GM18873 (cell line): Measurements from ENCODE around the gene LRIG2.
"Not testable (repeated sequence)": the region's sequence is repeated elsewhere in the genome, so short reads cannot be mapped to it uniquely, and the experiment has no call there.

Experiments used
- ATAC-seq: cut with Tn5 transposase; IDR thresholded peaks from one replicate; pipeline ENCODE4 v1.9.1; 2021; ENCODE audit warnings: mild to moderate bottlenecking, moderate library complexity, moderate number of reproducible peaks; ENCODE audit not compliant: unreplicated experiment, low FRiP score

The LRIG2 gene

GRCh38 chr1:113123737-113124136, 50.7 kb downstream of the LRIG2 start:
- no peak for ATAC-seq

GRCh38 chr1:113124366-113124765, 51.4 kb downstream of the LRIG2 start:
- ATAC-seq = no peak

GRCh38 chr1:113125517-113125916, 52.5 kb downstream of the LRIG2 start:
- ATAC-seq = no peak

GRCh38 chr1:113126207-113126606, 53.2 kb downstream of the LRIG2 start:
- no peak for ATAC-seq

GRCh38 chr1:113128116-113128515, 55.1 kb downstream of the LRIG2 start:
- ATAC-seq = no peak

GRCh38 chr1:113129529-113130185, 56.7 kb downstream of the LRIG2 start:
- ATAC-seq = no peak

GRCh38 chr1:113133038-113133437, 60.0 kb downstream of the LRIG2 start:
- ATAC-seq = no peak

- no peak for ATAC-seq
Measured at GRCh38 chr1:113133759-113134158, 60.8 kb downstream of the LRIG2 start.

- no peak for ATAC-seq
Measured at GRCh38 chr1:113135460-113135859, 62.5 kb downstream of the LRIG2 start.

- no peak for ATAC-seq
Measured at GRCh38 chr1:113136476-113136875, 63.5 kb downstream of the LRIG2 start.

GRCh38 chr1:113137563-113137962, 64.6 kb downstream of the LRIG2 start:
- ATAC-seq = no peak

- ATAC-seq = no peak
Measured at GRCh38 chr1:113138778-113139177, 65.8 kb downstream of the LRIG2 start.

- no peak for ATAC-seq
Measured at GRCh38 chr1:113140176-113140575, 67.2 kb downstream of the LRIG2 start.

GRCh38 chr1:113140588-113141446, 67.8 kb downstream of the LRIG2 start:
- ATAC-seq = peak; percentile 55

GRCh38 chr1:113141650-113142473, 68.9 kb downstream of the LRIG2 start:
- ATAC-seq = no peak

GRCh38 chr1:113142791-113143190, 69.8 kb downstream of the LRIG2 start:
- no peak for ATAC-seq

- ATAC-seq = no peak
Measured at GRCh38 chr1:113146242-113147072, 73.5 kb downstream of the LRIG2 start.

- ATAC-seq = no peak
Measured at GRCh38 chr1:113147073-113147625, 74.2 kb downstream of the LRIG2 start.

- ATAC-seq = no peak
Measured at GRCh38 chr1:113147826-113148225, 74.8 kb downstream of the LRIG2 start.

GRCh38 chr1:113150494-113150893, 77.5 kb downstream of the LRIG2 start:
- ATAC-seq = not testable (repeated sequence)
